ENCODE measurements around the gene KRT4. TPM values are rescaled to one million over a fixed set of nuclear protein-coding genes. Genes with fewer than 3 reads are reported as not detected.
A peak's percentile ranks its signal among the peaks of the same experiment; 100 is the strongest.

Gene KRT4
- total RNA-seq, 1 experiment from 2014 or later, result not detected

DNA sequence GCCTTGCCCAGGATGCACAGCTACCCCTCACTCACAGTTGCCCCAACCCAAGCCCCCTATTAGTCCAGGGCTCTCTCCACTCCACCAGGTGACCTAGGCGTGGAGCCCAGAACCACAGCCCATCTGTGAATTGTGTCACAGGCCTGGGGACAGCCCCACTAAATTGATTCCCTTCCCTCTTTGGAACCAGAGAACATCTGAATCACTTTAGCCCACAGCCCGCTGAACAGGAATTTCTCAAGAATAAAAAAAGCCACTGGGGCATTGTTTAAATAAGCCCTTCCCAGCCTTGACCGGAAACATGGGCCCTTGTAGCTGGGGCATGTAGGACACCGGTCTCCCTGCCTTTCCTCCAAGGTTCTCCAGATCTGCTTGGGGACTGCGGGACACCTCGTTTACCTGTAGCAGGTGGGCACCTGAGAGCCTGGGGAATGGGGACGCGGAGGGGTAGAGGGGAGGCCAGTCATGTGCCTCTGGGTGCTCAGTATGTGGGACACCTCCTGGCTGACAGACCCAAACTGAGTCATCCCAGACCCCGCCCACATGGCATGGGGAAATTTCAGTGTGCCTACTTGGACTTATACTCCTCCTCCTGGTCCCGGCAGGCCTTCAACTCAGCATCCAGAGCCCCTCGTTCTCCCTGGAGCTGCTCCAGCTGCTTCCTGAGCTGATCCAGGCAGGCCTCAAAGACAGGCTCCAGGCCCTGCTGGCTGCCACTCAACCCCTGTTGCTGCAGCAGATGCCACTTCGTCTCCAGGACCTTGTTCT, 33.6 kb upstream of the KRT4 start:
- Histone ChIP-seq H3K36me3 (ENCODE audit: control insufficient read depth in 1 of 2, insufficient read depth in 2 of 2, low read length in 2 of 2) (no peaks in the 10 kb centered on the region), H3K9ac (ENCODE audit: low read length) (no peak overlapping the region), H4K20me1 (ENCODE audit: insufficient read depth) (no peaks in the 10 kb centered on the region), H3K9me3 (ENCODE audit: control insufficient read depth in 1 of 2, insufficient read depth in 1 of 2, low read depth in 1 of 2, low read length in 2 of 2) (no peaks in the 10 kb centered on the region), H3K4me3 (replicated peaks in 1 of 2; ENCODE audit: low read depth in 1 of 2, low read length in 2 of 2) (no peak overlapping the region), H2AFZ (ENCODE audit: low read depth, low read length, poor library complexity, severe bottlenecking) (no peak overlapping the region), H3K27ac (ENCODE audit: low read depth, low read length) (no peak overlapping the region), H3K9me2 (ENCODE audit: insufficient read depth) (no peaks in the 10 kb centered on the region), H3K79me2 (ENCODE audit: insufficient read depth, low read length) (no peaks in the 10 kb centered on the region), H3K4me2 (ENCODE audit: low read length) (0 out of 2 replicates have a peak overlapping the region, but pooled peaks have one; percentile 5), H3K27me3 (ENCODE audit: insufficient read depth, low read length) (no peaks in the 10 kb centered on the region), H3K4me1 (ENCODE audit: control insufficient read depth in 1 of 2, insufficient read depth in 2 of 2, low read length in 2 of 2) (peaks cover 0 to 14% of the 10 kb centered on the region in 2 experiments; a peak in 2 of 4 replicates)
- ChIA-PET CTCF (no interaction called here), POLR2A (no interaction called here), RAD21 (ENCODE audit: low non-redundant PET in 1 of 2, low total read pairs in 2 of 2, uncharacterized antibody in 2 of 2, unreplicated experiment in 2 of 2) (no interaction called here)
- TF ChIP-seq EZH2 (IDR thresholded peaks at IDR 0.05), result no peak
- no peak for TF ChIP-seq EGR1 (IDR thresholded peaks at IDR 0.05; ENCODE audit: low read depth)
- TF ChIP-seq EZH2phosphoT487 (IDR thresholded peaks at IDR 0.05; ENCODE audit: borderline replicate concordance), result no peak
- TF ChIP-seq CEBPB (IDR thresholded peaks at IDR 0.05; ENCODE audit: low read depth), result no peak
- TF ChIP-seq, protein P1, sequence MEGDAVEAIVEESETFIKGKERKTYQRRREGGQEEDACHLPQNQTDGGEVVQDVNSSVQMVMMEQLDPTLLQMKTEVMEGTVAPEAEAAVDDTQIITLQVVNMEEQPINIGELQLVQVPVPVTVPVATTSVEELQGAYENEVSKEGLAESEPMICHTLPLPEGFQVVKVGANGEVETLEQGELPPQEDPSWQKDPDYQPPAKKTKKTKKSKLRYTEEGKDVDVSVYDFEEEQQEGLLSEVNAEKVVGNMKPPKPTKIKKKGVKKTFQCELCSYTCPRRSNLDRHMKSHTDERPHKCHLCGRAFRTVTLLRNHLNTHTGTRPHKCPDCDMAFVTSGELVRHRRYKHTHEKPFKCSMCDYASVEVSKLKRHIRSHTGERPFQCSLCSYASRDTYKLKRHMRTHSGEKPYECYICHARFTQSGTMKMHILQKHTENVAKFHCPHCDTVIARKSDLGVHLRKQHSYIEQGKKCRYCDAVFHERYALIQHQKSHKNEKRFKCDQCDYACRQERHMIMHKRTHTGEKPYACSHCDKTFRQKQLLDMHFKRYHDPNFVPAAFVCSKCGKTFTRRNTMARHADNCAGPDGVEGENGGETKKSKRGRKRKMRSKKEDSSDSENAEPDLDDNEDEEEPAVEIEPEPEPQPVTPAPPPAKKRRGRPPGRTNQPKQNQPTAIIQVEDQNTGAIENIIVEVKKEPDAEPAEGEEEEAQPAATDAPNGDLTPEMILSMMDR (IDR thresholded peaks at IDR 0.05 in 2 of 3, conservative IDR thresholded peaks at IDR 0.05 in 1 of 3; ENCODE audit: borderline replicate concordance in 1 of 3, insufficient read depth in 1 of 3, low read depth in 2 of 3, low read length in 2 of 3), result no peak
- no peak for TF ChIP-seq ELF1 (IDR thresholded peaks at IDR 0.05; ENCODE audit: borderline replicate concordance, low read depth)
- TF ChIP-seq SRF (IDR thresholded peaks at IDR 0.05; ENCODE audit: low read depth), result no peak
- TF ChIP-seq, protein P2, sequence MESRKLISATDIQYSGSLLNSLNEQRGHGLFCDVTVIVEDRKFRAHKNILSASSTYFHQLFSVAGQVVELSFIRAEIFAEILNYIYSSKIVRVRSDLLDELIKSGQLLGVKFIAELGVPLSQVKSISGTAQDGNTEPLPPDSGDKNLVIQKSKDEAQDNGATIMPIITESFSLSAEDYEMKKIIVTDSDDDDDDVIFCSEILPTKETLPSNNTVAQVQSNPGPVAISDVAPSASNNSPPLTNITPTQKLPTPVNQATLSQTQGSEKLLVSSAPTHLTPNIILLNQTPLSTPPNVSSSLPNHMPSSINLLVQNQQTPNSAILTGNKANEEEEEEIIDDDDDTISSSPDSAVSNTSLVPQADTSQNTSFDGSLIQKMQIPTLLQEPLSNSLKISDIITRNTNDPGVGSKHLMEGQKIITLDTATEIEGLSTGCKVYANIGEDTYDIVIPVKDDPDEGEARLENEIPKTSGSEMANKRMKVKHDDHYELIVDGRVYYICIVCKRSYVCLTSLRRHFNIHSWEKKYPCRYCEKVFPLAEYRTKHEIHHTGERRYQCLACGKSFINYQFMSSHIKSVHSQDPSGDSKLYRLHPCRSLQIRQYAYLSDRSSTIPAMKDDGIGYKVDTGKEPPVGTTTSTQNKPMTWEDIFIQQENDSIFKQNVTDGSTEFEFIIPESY (IDR thresholded peaks at IDR 0.05; ENCODE audit: extremely low read depth, insufficient replicate concordance, low read length), result no peak
- intact Hi-C loops (cut with micrococcal nuclease), result no loop called here
- DNase-seq (ENCODE audit: low read depth, low spot score) (no peak), ATAC-seq (peak; percentile 54)
- no TSS peak for BruUV-seq (replicated peaks)
